Sigmoid colon (tissue), 4 donors: ENCODE data around the gene TTI1.

Experiments
- CTCF ChIP-seq, 4 experiments: fragments of 450-650 bp in 3 of 4; fragments of 200-600 bp in 1 of 4; IDR thresholded peaks; one replicate each; pipeline ENCODE4 v1.5.1; 2016 to 2019; ENCODE audit warnings: antibody characterized with exemption in 4 of 4, mild to moderate bottlenecking in 3 of 4, moderate library complexity in 2 of 4
- EP300 ChIP-seq, 4 donors: sonication (generic); formaldehyde crosslinking; IDR thresholded peaks; one replicate each; pipeline ENCODE4 v1.6.1; 2017; ENCODE audit warnings: antibody characterized with exemption in 4 of 4
- POLR2A ChIP-seq, 2 donors: fragments of 450-650 bp; IDR thresholded peaks; one replicate each; pipeline ENCODE4 v1.6.1; 2016; ENCODE audit warnings: antibody characterized with exemption in 2 of 2, mild to moderate bottlenecking in 2 of 2, moderate library complexity in 2 of 2
- POLR2AphosphoS5 ChIP-seq, 4 donors: sonication (generic); formaldehyde crosslinking; IDR thresholded peaks; one replicate each; pipeline ENCODE4 v1.6.1; 2017; ENCODE audit warnings: antibody characterized with exemption in 4 of 4

- no peak for TF ChIP-seq CTCF (IDR thresholded peaks at IDR 0.05)
- no peak for TF ChIP-seq POLR2A (IDR thresholded peaks at IDR 0.05)
- TF ChIP-seq POLR2AphosphoS5 (IDR thresholded peaks at IDR 0.05) = no peak
- TF ChIP-seq EP300 (IDR thresholded peaks at IDR 0.05) = no peak
These were observed 78.6 kb downstream of the TTI1 start for GRCh38 chr20:37954626-37955025.
